Kidney (tissue), 14 donors: ENCODE data around the gene KIF14. TPM values are rescaled to one million over a fixed set of nuclear protein-coding genes. Genes with fewer than 3 reads are reported as not detected.

Experiments
- DNase-seq, 5 donors: peaks; one replicate each; pipeline ENCODE4 v3.0.0-alpha.2; 2013 to 2020
- FAIRE-seq: peaks from 2 replicates; lab custom pipeline; 2012; peaks lifted over from hg19 to GRCh38; lab: Jason Lieb, UNC
- H3K27ac ChIP-seq, 2 donors: one replicate each; pipeline ENCODE4 v1.7.0; 2013; ENCODE audit warnings: low read depth in 2 of 2, low read length in 2 of 2, inconsistent platforms in 1 of 2
- H3K27me3 ChIP-seq: one replicate; pipeline ENCODE4 v1.7.1; 2013; ENCODE audit warnings: low read length, inconsistent platforms; ENCODE audit not compliant: control insufficient read depth, insufficient read depth
- H3K36me3 ChIP-seq, 3 donors: one replicate each; pipeline versions ENCODE4 v1.7.0 to v1.7.1; 2013; ENCODE audit warnings: low read length in 3 of 3, control low read depth in 1 of 3, inconsistent platforms in 1 of 3; ENCODE audit not compliant: insufficient read depth in 3 of 3, control insufficient read depth in 2 of 3
- H3K4me1 ChIP-seq, 3 donors: one replicate each; pipeline versions ENCODE4 v1.7.0 to v1.7.1; 2013; ENCODE audit warnings: low read length in 3 of 3, inconsistent platforms in 1 of 3, low read depth in 1 of 3; ENCODE audit not compliant: control insufficient read depth in 2 of 3, insufficient read depth in 2 of 3
- H3K4me3 ChIP-seq, 3 donors: one replicate each; pipeline versions ENCODE4 v1.7.0 to v1.8.1; 2013; ENCODE audit warnings: low read length in 3 of 3, control low read depth in 1 of 3, inconsistent platforms in 1 of 3
- H3K9ac ChIP-seq, 3 donors: one replicate each; pipeline versions ENCODE4 v1.7.0 to v1.7.1; 2013; ENCODE audit warnings: low read length in 3 of 3, control low read depth in 1 of 3, inconsistent platforms in 1 of 3
- H3K9me3 ChIP-seq, 3 donors: one replicate each; pipeline versions ENCODE4 v1.7.0 to v1.7.1; 2013; ENCODE audit warnings: low read length in 3 of 3, control low read depth in 1 of 3, inconsistent platforms in 1 of 3; ENCODE audit not compliant: control insufficient read depth in 2 of 3, insufficient read depth in 1 of 3
- CTCF ChIP-seq: IDR thresholded peaks from 3 replicates; pipeline ENCODE4 v1.5.1; 2012; ENCODE audit warnings: mild to moderate bottlenecking, moderate library complexity, borderline replicate concordance; ENCODE audit not compliant: insufficient read depth; ENCODE audit errors: extremely low read depth
- intact Hi-C: fragments of 100-400 bp; cut with DNase I; formaldehyde crosslinking; loops from one replicate; pipeline ENCODE4 v1.11.1; 2022
- polyA plus RNA-seq: library from polyadenylated mRNA; stranded (reverse); fragments of 350-450 nt; fragmentation: Illumina TruSeq; extraction: RNeasy Lipid Tissue Mini Kit (QIAGEN cat#74804); gene quantifications from one replicate; pipeline ENCODE4 v1.2.3, GENCODE V29; 2014; ENCODE audit warnings: low read depth, low replicate concordance; ENCODE audit not compliant: insufficient read depth
- total RNA-seq: library from RNA; stranded (reverse); fragmentation: NEBNext Ultra II Directional; extraction: Animal tissue kit (Norgen Biotek cat#: 25700); gene quantifications from one replicate; pipeline ENCODE4 v1.2.1, GENCODE V29; 2021
- donor health status: control.
- donor health status: control.
- donor health status: control.
- donor health status: control.
- donor health status: control.
- donor health status: DM: yes; HTN: yes; CAD: no.
- donor health status: Normal renal cell carcinoma (clear cell type).

The KIF14 gene
- total and polyA plus RNA-seq, 2 donors from 2014 or later = 0.19 TPM; not detected in 1

DNA sequence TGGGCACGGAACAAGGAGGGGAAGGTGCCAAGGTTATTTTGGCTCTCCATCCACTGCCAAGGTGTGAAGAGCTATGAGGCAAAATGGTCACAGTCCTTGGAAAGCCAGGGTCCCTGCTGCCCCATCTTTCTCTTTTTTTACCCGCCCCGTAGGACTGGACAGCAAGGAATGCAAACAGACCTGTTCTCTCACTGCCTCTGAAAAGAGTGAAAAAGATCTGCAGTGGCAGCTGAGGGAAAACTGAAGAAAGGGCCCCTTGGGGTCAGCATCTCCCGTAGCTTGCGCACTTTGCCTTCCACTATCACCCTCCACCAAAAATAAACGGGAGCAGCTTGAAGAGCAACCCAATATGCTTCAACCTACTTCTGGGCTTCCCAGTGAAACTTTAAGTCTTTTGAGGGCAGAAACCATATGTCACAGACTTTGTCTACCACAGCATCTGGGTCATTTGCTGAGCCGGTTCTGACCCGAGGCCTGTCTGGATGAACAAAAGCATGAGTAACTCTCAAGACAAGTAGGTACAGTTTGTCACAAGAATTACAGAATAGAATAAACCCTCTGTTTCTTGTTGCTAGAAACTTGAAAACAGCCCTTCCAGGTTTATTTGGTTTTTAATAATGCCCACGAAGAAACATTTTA, 9.4 kb upstream of the KIF14 start:
- Histone ChIP-seq H3K27me3 (no peaks in the 10 kb centered on the region), H3K4me1 (no peaks in the 10 kb centered on the region), H3K4me3 (no peak overlapping the region), H3K9me3 (no peaks in the 10 kb centered on the region), H3K36me3 (no peaks in the 10 kb centered on the region), H3K9ac (no peak overlapping the region), H3K27ac (no peak overlapping the region)
- FAIRE-seq (no peak), DNase-seq (peak in 2 of 5 donors; percentile 11 to 18)
- intact Hi-C loops = loop anchor here (10.0 kb wide), 1 partner anchor 175 kb away; no protein-coding TSS in a partner anchor
- no peak for TF ChIP-seq CTCF

DNA sequence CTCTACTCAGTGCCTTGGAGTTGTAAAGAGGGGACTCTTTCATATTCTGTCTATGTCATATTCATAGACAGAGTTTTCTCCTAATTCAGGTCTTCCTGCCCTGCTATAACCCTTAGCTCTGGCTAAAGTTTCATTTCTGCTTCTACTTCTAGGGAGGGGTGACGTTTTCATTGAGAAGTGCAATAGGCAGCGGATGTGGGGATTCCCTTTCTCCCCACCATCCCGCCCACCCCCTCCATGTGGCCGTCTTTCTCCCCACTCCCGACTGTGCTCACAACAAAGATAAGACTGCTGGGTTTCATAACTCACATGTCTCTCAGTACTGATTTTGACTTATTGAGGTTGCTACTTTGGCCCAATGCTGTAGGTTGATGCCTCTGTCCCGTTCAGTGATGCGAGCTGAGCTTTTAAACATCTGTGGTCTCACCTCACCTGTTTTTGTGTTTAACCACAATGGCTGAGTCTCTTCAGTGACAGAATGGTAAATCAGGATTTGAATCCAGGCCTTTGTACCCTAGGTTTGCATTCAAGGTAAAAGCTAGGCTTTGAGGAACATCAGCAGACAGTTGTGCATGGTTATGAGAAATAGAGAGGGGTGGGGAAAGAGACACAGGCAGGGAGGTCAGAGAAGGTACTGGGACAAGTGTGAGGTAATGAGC, 7.8 kb upstream of the KIF14 start:
- DNase-seq = no peak
- Histone ChIP-seq H3K27me3 (no peaks in the 10 kb centered on the region), H3K9ac (no peak overlapping the region)

DNA sequence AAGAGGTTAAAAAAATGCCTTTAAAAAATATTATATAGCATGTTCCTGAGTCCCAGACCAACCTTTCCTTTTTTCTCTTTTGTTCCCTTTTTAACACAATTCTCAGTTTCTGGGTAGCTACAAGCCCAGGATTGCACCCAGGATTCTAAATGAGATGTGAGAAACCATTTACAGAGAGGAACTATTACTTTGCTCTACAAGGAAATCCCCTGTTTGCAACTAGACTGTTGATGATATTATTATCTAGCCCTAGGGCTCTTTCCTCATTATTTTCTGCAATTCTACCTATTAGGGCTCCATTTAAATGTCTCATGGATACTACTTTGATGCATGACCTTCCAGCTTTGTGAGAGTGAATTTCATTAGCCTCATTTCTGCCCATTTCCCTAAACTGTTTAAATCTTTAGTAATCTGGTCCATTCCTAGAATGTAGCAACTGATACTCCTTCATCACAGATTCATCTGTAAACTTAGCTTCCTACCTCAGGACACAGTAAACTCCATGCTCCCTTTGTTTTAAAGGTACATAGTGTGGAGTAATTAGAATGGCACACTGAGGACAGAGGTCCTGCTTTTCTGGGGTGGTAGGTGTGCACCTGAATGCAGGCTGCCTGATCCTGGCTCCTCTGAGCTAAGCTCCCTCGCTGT, 7.1 kb upstream of the KIF14 start:
- FAIRE-seq = no peak
- H3K36me3 ChIP-seq = no peaks in the 10 kb centered on the region
- peaks cover 0 to 3% (median 0%) of the 10 kb centered on the region in 3 donors for H3K4me1 ChIP-seq
- intact Hi-C loops = loop anchor here (10.0 kb wide), 1 partner anchor 177 kb away; no protein-coding TSS in a partner anchor
- H3K9me3 ChIP-seq = no peaks in the 10 kb centered on the region
- H3K27ac ChIP-seq = no peak overlapping the region
- no peak overlapping the region for H3K9ac ChIP-seq
- DNase-seq = no peak
- H3K4me3 ChIP-seq = no peak overlapping the region
- no peaks in the 10 kb centered on the region for H3K27me3 ChIP-seq
- no peak for TF ChIP-seq CTCF

More for the DNA sequence above, 7.8 kb upstream of the KIF14 start:
- Histone ChIP-seq H3K36me3 (no peaks in the 10 kb centered on the region), H3K9me3 (no peaks in the 10 kb centered on the region), H3K27ac (no peak overlapping the region), H3K4me3 (no peak overlapping the region), H3K4me1 (peaks cover 0 to 3% (median 0%) of the 10 kb centered on the region in 3 donors)
- no peak for TF ChIP-seq CTCF
- FAIRE-seq = no peak
- intact Hi-C loops = loop anchor here (10.0 kb wide), 1 partner anchor 176 kb away; no protein-coding TSS in a partner anchor
